Endothelial cell of umbilical vein (primary cell): ENCODE measurements around the gene CACNB4. TPM values are rescaled to one million over a fixed set of nuclear protein-coding genes. Genes with fewer than 3 reads are reported as not detected.

ENCODE experiments used
- BruUV-seq: library from RNA; stranded (reverse); fragments of 400-500 nt; replicated peaks from 2 replicates; lab custom pipeline; 2021; lab: Mats Ljungman, UMichigan
- CTCF ChIA-PET: fragments of 300-600, 350-600 bp; sonication (Branson Sonifier 250); formaldehyde crosslinking; loops from one replicate; lab custom pipeline; 2021; ENCODE audit warnings: antibody characterized with exemption, inconsistent platforms; lab: Charles Lee
- POLR2A ChIA-PET: fragments of 300-600, 350-600 bp; sonication (Branson Sonifier 250); formaldehyde crosslinking; loops from one replicate; lab custom pipeline; 2021; ENCODE audit warnings: antibody characterized with exemption, inconsistent platforms; lab: Charles Lee
- DNase-seq: peaks from one replicate; pipeline ENCODE4 v3.0.0-alpha.2; 2011; ENCODE audit warnings: low read depth, low spot score
- FAIRE-seq: peaks from 2 replicates; lab custom pipeline; 2011; peaks lifted over from hg19 to GRCh38; lab: Jason Lieb, UNC
- H2AFZ ChIP-seq: 2 replicates; pipeline ENCODE4 v1.6.0; 2012; ENCODE audit warnings: low read depth, low read length, control low read depth, inconsistent platforms
- H3K27ac ChIP-seq: 2 replicates; pipeline ENCODE4 v1.5.1; 2011; ENCODE audit warnings: low read depth, mild to moderate bottlenecking, control low read depth, low read length, moderate library complexity; ENCODE audit not compliant: insufficient read depth
- H3K27me3 ChIP-seq, 2 experiments: 2 replicates each; pipeline versions ENCODE4 v1.6.0 to v1.6.1; 2011; ENCODE audit warnings: low read length in 2 of 2, mixed read lengths in 1 of 2; ENCODE audit not compliant: control insufficient read depth in 2 of 2, insufficient read depth in 2 of 2
- H3K36me3 ChIP-seq, 2 experiments: 2 replicates in 1 of 2; 3 replicates in 1 of 2; pipeline ENCODE4 v1.5.1; 2011; ENCODE audit warnings: low read length in 2 of 2, mild to moderate bottlenecking in 1 of 2, moderate library complexity in 1 of 2; ENCODE audit not compliant: control insufficient read depth in 2 of 2, insufficient read depth in 2 of 2; ENCODE audit errors: extremely low read depth in 1 of 2
- H3K4me1 ChIP-seq: 3 replicates; pipeline ENCODE4 v1.5.1; 2011; ENCODE audit warnings: mild to moderate bottlenecking, low read length; ENCODE audit not compliant: control insufficient read depth, insufficient read depth; ENCODE audit errors: extremely low read depth
- H3K4me2 ChIP-seq: 2 replicates; pipeline ENCODE4 v1.6.1; 2011; ENCODE audit warnings: low read length, control low read depth, mixed read lengths; ENCODE audit not compliant: insufficient read depth
- H3K4me3 ChIP-seq, 3 experiments: fragments of 200-600 bp in 1 of 3; sonication (generic), shearing (Covaris generic) in 1 of 3; replicated peaks in 1 of 3; 2 replicates each; pipeline ENCODE4 v1.5.1; 2011 to 2016; ENCODE audit warnings: control low read depth in 3 of 3, low read length in 3 of 3, mild to moderate bottlenecking in 2 of 3, inconsistent platforms in 1 of 3, low read depth in 1 of 3, moderate library complexity in 1 of 3; ENCODE audit not compliant: insufficient read depth in 1 of 3
- H3K79me2 ChIP-seq: 2 replicates; pipeline ENCODE4 v1.6.0; 2012; ENCODE audit warnings: low read length, inconsistent platforms; ENCODE audit not compliant: control insufficient read depth, insufficient read depth
- H3K9ac ChIP-seq: replicated peaks from 2 replicates; pipeline ENCODE3; 2011; ENCODE audit warnings: low read length, control low read depth; ENCODE audit not compliant: insufficient read depth; ENCODE audit errors: extremely low read depth
- H3K9me1 ChIP-seq: replicated peaks from 3 replicates; pipeline ENCODE4 v1.6.0; 2011; ENCODE audit warnings: mild to moderate bottlenecking, low read length; ENCODE audit not compliant: control insufficient read depth, insufficient read depth; ENCODE audit errors: extremely low read depth
- H3K9me3 ChIP-seq: replicated peaks from 2 replicates; pipeline ENCODE4 v1.5.1; 2012; ENCODE audit warnings: low read length, inconsistent platforms; ENCODE audit not compliant: control insufficient read depth, insufficient read depth
- H4K20me1 ChIP-seq: replicated peaks from 2 replicates; pipeline ENCODE3; 2011; ENCODE audit warnings: mild to moderate bottlenecking, low read length; ENCODE audit not compliant: control insufficient read depth, insufficient read depth; ENCODE audit errors: extremely low read depth
- EZH2 ChIP-seq: IDR thresholded peaks from 2 replicates; pipeline ENCODE4 v1.6.1; 2012; ENCODE audit warnings: borderline replicate concordance, low read depth, mild to moderate bottlenecking, moderate library complexity, low read length, inconsistent platforms; ENCODE audit not compliant: severe bottlenecking
- FOS ChIP-seq: IDR thresholded peaks from 2 replicates; pipeline ENCODE4 v1.6.1; 2011; ENCODE audit warnings: mild to moderate bottlenecking, low read length, moderate library complexity, borderline replicate concordance; ENCODE audit not compliant: insufficient read depth
- GATA2 ChIP-seq: IDR thresholded peaks from 2 replicates; pipeline ENCODE4 v1.7.0; 2011; ENCODE audit warnings: low read depth, mild to moderate bottlenecking, moderate library complexity, mixed read lengths, low read length; ENCODE audit not compliant: insufficient read length, insufficient read depth
- JUN ChIP-seq: IDR thresholded peaks from 2 replicates; pipeline ENCODE4 v1.6.1; 2011; ENCODE audit warnings: borderline replicate concordance, low read depth; ENCODE audit not compliant: insufficient read length, insufficient read depth
- MYC ChIP-seq: IDR thresholded peaks from one replicate; pipeline ENCODE4 v1.6.1; 2011; ENCODE audit warnings: mild to moderate bottlenecking, low read depth, low read length
- POLR2A ChIP-seq: IDR thresholded peaks from 2 replicates; pipeline ENCODE4 v1.6.1; 2012; ENCODE audit warnings: low read depth, mild to moderate bottlenecking, control low read depth, low read length
- POLR2AphosphoS5 ChIP-seq: IDR thresholded peaks from 2 replicates; pipeline ENCODE4 v1.6.1; 2012; ENCODE audit warnings: low read depth, mild to moderate bottlenecking, control low read depth, low read length, moderate library complexity; ENCODE audit not compliant: insufficient read depth
- dilution Hi-C: fragments of 300-500 bp; cut with MboI; formaldehyde crosslinking; loops from one replicate; pipeline ENCODE4 v1.15.0; 2019; ENCODE audit warnings: low sequenced_read_pairs; ENCODE audit not compliant: extremely low pct_ligation_motif_present
- intact Hi-C: fragments of 100-400 bp; cut with micrococcal nuclease; formaldehyde crosslinking; loops from one replicate; pipeline ENCODE4 v1.10.0; 2022
- polyA plus RNA-seq, 4 experiments: library from polyadenylated mRNA; depleted of rRNA in 3 of 4; stranded (reverse) in 3 of 4; unstranded in 1 of 4; fragments of >200 nt; gene quantifications; 2 replicates each; pipeline versions ENCODE4 v1.2.1 to v1.2.3, GENCODE V29; 2011 to 2012; ENCODE audit warnings: missing spikeins in 1 of 4
- total RNA-seq: library from RNA; stranded (reverse); gene quantifications from 2 replicates; pipeline ENCODE4 v1.2.3, GENCODE V29; 2021
- TF ChIP-seq, protein P1 (sequence below): IDR thresholded peaks from 2 replicates; pipeline ENCODE4 v1.6.1; 2011; ENCODE audit not compliant: insufficient read depth, insufficient read length
- TF ChIP-seq, protein P2 (sequence below), 2 donors: IDR thresholded peaks; 1 replicate in 1 of 2; 2 replicates in 1 of 2; pipeline ENCODE4 v1.5.1; 2011; ENCODE audit warnings: low read length in 2 of 2, mild to moderate bottlenecking in 2 of 2, moderate library complexity in 2 of 2, control low read depth in 1 of 2, inconsistent platforms in 1 of 2, low read depth in 1 of 2; ENCODE audit not compliant: insufficient read depth in 1 of 2; ENCODE audit errors: extremely low read depth in 1 of 2

The CACNB4 gene
- total and polyA plus RNA-seq, 2 donors (not counting 3 experiments of a cell fraction or from before 2014, with no cell fraction given), result 0.23 to 0.58 TPM

DNA sequence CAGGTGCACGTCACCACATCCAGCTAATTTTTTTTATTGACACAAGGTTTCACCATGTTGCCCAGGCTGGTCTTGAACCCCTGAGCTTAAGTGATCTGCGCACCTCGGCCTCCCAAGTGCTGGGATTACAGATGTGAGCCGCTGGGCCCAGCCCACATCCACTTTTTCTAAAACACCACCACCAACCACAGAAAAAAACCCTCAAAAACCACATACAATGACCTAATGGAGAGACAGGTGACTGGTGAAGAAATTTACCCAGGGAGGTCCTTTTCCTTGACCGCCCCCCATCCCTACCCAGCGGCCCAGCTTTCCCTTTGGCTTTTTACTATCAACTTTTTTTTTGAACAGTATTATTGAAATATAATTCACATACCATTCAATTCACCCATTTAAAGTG is 47.9 kb downstream of the CACNB4 start:
- H3K4me2 ChIP-seq, result no peak overlapping the region
- no peaks in the 10 kb centered on the region for H3K9me3 ChIP-seq
- TF ChIP-seq GATA2 (no peak), FOS (no peak), MYC (no peak), JUN (no peak), POLR2AphosphoS5 (no peak), EZH2 (no peak), POLR2A (no peak)
- TF ChIP-seq, protein P1, sequence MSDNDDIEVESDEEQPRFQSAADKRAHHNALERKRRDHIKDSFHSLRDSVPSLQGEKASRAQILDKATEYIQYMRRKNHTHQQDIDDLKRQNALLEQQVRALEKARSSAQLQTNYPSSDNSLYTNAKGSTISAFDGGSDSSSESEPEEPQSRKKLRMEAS, result no peak
- TF ChIP-seq, protein P2, sequence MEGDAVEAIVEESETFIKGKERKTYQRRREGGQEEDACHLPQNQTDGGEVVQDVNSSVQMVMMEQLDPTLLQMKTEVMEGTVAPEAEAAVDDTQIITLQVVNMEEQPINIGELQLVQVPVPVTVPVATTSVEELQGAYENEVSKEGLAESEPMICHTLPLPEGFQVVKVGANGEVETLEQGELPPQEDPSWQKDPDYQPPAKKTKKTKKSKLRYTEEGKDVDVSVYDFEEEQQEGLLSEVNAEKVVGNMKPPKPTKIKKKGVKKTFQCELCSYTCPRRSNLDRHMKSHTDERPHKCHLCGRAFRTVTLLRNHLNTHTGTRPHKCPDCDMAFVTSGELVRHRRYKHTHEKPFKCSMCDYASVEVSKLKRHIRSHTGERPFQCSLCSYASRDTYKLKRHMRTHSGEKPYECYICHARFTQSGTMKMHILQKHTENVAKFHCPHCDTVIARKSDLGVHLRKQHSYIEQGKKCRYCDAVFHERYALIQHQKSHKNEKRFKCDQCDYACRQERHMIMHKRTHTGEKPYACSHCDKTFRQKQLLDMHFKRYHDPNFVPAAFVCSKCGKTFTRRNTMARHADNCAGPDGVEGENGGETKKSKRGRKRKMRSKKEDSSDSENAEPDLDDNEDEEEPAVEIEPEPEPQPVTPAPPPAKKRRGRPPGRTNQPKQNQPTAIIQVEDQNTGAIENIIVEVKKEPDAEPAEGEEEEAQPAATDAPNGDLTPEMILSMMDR (IDR thresholded peaks at IDR 0.05; ENCODE audit: extremely low read depth in 1 of 2, insufficient read depth in 1 of 2, low read depth in 1 of 2, low read length in 2 of 2), result no peak
- H4K20me1 ChIP-seq, result no peaks in the 10 kb centered on the region
- H3K27me3 ChIP-seq, result peaks cover 1 to 6% of the 10 kb centered on the region in 2 experiments
- no peak overlapping the region for H3K4me3 ChIP-seq
- no peak overlapping the region for H2AFZ ChIP-seq
- CTCF ChIA-PET, result interaction anchor here (1.5 kb wide), 1 partner anchor 12 kb away, joined by 4 read pairs; no protein-coding TSS in a partner anchor
- FAIRE-seq (no peak), DNase-seq (no peak)
- H3K27ac ChIP-seq, result no peak overlapping the region
- H3K4me1 ChIP-seq, result no peaks in the 10 kb centered on the region
- intact Hi-C loops (no loop called here), dilution Hi-C loops (no loop called here)
- no peaks in the 10 kb centered on the region for H3K9me1 ChIP-seq
- no TSS peak for BruUV-seq
- no peaks in the 10 kb centered on the region for H3K36me3 ChIP-seq
- no peaks in the 10 kb centered on the region for H3K79me2 ChIP-seq
- H3K9ac ChIP-seq, result no peak overlapping the region
- POLR2A ChIA-PET, result no interaction called here
